ENCODE data around the gene NFASC.

Gene NFASC

GRCh38 chr1:205071028-205071409, 200.4 kb downstream of the NFASC start:
- Histone ChIP-seq H3K36me3 (ENCODE audit: control insufficient read depth in 4 of 4, insufficient read depth in 4 of 4, low read length in 3 of 4) (no peaks in the 10 kb centered on the region), H3K9me3 (ENCODE audit: control extremely low read depth in 1 of 5, control insufficient read depth in 4 of 5, insufficient read depth in 2 of 5, low read depth in 1 of 5, low read length in 4 of 5) (no peaks in the 10 kb centered on the region), H3K27ac (ENCODE audit: insufficient read depth in 1 of 2, low read depth in 1 of 2, low read length in 2 of 2, poor library complexity in 1 of 2, severe bottlenecking in 2 of 2) (no peak overlapping the region), H3K4me1 (ENCODE audit: control extremely low read depth in 1 of 4, control insufficient read depth in 4 of 4, insufficient read depth in 4 of 4, low read length in 3 of 4) (no peaks in the 10 kb centered on the region), H3K4me3 (ENCODE audit: control insufficient read depth in 1 of 7, extremely low read depth in 1 of 7, insufficient read depth in 4 of 7, low read depth in 2 of 7, low read length in 6 of 7) (no peak overlapping the region), H3K27me3 (replicated peaks in 2 of 5; ENCODE audit: control insufficient read depth in 4 of 5, insufficient read depth in 5 of 5, low read length in 4 of 5) (no peaks in the 10 kb centered on the region)
- 100% methylated on average over 2 of the region's 2 CpGs for WGBS (ENCODE audit: insufficient coverage)
- DNase-seq, result no peak
- ChIA-PET POLR2A (no interaction called here), CTCF (interaction anchor here (2.8 to 3.1 kb wide), 2 partner anchors 9 to 82 kb away, joined by 11 to 13 read pairs; no protein-coding TSS in a partner anchor)

- Histone ChIP-seq H3K4me3 (ENCODE audit: control insufficient read depth in 1 of 7, extremely low read depth in 1 of 7, insufficient read depth in 4 of 7, low read depth in 2 of 7, low read length in 6 of 7) (no peak overlapping the region), H3K27ac (ENCODE audit: insufficient read depth in 1 of 2, low read depth in 1 of 2, low read length in 2 of 2, poor library complexity in 1 of 2, severe bottlenecking in 2 of 2) (no peak overlapping the region), H3K36me3 (ENCODE audit: control insufficient read depth in 4 of 4, insufficient read depth in 4 of 4, low read length in 3 of 4) (no peaks in the 10 kb centered on the region), H3K4me1 (ENCODE audit: control extremely low read depth in 1 of 4, control insufficient read depth in 4 of 4, insufficient read depth in 4 of 4, low read length in 3 of 4) (no peaks in the 10 kb centered on the region), H3K9me3 (ENCODE audit: control extremely low read depth in 1 of 5, control insufficient read depth in 4 of 5, insufficient read depth in 2 of 5, low read depth in 1 of 5, low read length in 4 of 5) (no peaks in the 10 kb centered on the region), H3K27me3 (replicated peaks in 2 of 5; ENCODE audit: control insufficient read depth in 4 of 5, insufficient read depth in 5 of 5, low read length in 4 of 5) (no peaks in the 10 kb centered on the region)
- POLR2A ChIA-PET, result interaction anchor here (0.7 kb wide), 1 partner anchor 9 kb away, joined by 3 read pairs; no protein-coding TSS in a partner anchor
- WGBS (ENCODE audit: insufficient coverage), result 92% methylated on average over 5 of the region's 12 CpGs
- DNase-seq, result no peak
- CTCF ChIA-PET, result interaction anchor here (1.2 to 3.1 kb wide), 4 partner anchors 9 to 99 kb away, joined by 4 to 13 read pairs (median 8); no protein-coding TSS in a partner anchor
Measured at GRCh38 chr1:205071801-205072200, 201.1 kb downstream of the NFASC start.

GRCh38 chr1:205072286-205072685, 201.6 kb downstream of the NFASC start:
- ChIA-PET POLR2A (interaction anchor here (0.7 kb wide), 1 partner anchor 9 kb away, joined by 3 read pairs; no protein-coding TSS in a partner anchor), CTCF (interaction anchor here (1.2 to 3.1 kb wide), 4 partner anchors 10 to 100 kb away, joined by 4 to 13 read pairs (median 8); no protein-coding TSS in a partner anchor)
- no peak overlapping the region for H3K4me3 ChIP-seq (ENCODE audit: control insufficient read depth in 1 of 7, extremely low read depth in 1 of 7, insufficient read depth in 4 of 7, low read depth in 2 of 7, low read length in 6 of 7)
- H3K4me1 ChIP-seq (ENCODE audit: control extremely low read depth in 1 of 4, control insufficient read depth in 4 of 4, insufficient read depth in 4 of 4, low read length in 3 of 4), result no peaks in the 10 kb centered on the region
- H3K27ac ChIP-seq (ENCODE audit: insufficient read depth in 1 of 2, low read depth in 1 of 2, low read length in 2 of 2, poor library complexity in 1 of 2, severe bottlenecking in 2 of 2), result no peak overlapping the region
- H3K36me3 ChIP-seq (ENCODE audit: control insufficient read depth in 4 of 4, insufficient read depth in 4 of 4, low read length in 3 of 4), result no peaks in the 10 kb centered on the region
- H3K9me3 ChIP-seq (ENCODE audit: control extremely low read depth in 1 of 5, control insufficient read depth in 4 of 5, insufficient read depth in 2 of 5, low read depth in 1 of 5, low read length in 4 of 5), result no peaks in the 10 kb centered on the region
- DNase-seq, result no peak
- no peaks in the 10 kb centered on the region for H3K27me3 ChIP-seq (replicated peaks in 2 of 5; ENCODE audit: control insufficient read depth in 4 of 5, insufficient read depth in 5 of 5, low read length in 4 of 5)
- WGBS (ENCODE audit: insufficient coverage), result 95% methylated on average over 8 of the region's 9 CpGs
